ENCODE measurements around the gene VWF.

GRCh38 chr12:6135071-6135470 is 10.6 kb upstream of the VWF start:
- TF ChIP-seq CTCF (IDR thresholded peaks at IDR 0.05; ENCODE audit: extremely low read depth in 1 of 2, insufficient read depth in 1 of 2, low read depth in 1 of 2, low read length in 2 of 2) (no peak), MAX (IDR thresholded peaks at IDR 0.05; ENCODE audit: insufficient read depth, insufficient read length) (no peak), POLR2A (IDR thresholded peaks at IDR 0.05; ENCODE audit: low read depth, low read length) (no peak), MYC (IDR thresholded peaks at IDR 0.05; ENCODE audit: low read depth, low read length) (no peak)

All from endothelial cell of umbilical vein (primary cell).